Gastroesophageal sphincter (tissue), 3 donors: ENCODE measurements around the gene ECHS1.

ENCODE experiments used
- EP300 ChIP-seq: sonication (generic); formaldehyde crosslinking; IDR thresholded peaks from one replicate; pipeline ENCODE4 v1.6.1; 2017; ENCODE audit warnings: antibody characterized with exemption, mild to moderate bottlenecking
- POLR2A ChIP-seq, 2 donors: fragments of 450-650 bp; IDR thresholded peaks; one replicate each; pipeline ENCODE4 v1.6.1; 2017; ENCODE audit warnings: antibody characterized with exemption in 2 of 2, mild to moderate bottlenecking in 2 of 2, moderate library complexity in 1 of 2
- POLR2AphosphoS5 ChIP-seq: sonication (generic); formaldehyde crosslinking; IDR thresholded peaks from one replicate; pipeline ENCODE4 v1.6.1; 2017; ENCODE audit warnings: antibody characterized with exemption
- TF ChIP-seq, protein P1 (sequence below), 4 experiments: fragments of 200-600 bp in 2 of 4; fragments of 450-650 bp in 2 of 4; sonication (generic) in 1 of 4; IDR thresholded peaks; one replicate each; pipeline ENCODE4 v1.5.1; 2017 to 2019; ENCODE audit warnings: antibody characterized with exemption in 4 of 4, mild to moderate bottlenecking in 2 of 4, moderate library complexity in 2 of 4

DNA sequence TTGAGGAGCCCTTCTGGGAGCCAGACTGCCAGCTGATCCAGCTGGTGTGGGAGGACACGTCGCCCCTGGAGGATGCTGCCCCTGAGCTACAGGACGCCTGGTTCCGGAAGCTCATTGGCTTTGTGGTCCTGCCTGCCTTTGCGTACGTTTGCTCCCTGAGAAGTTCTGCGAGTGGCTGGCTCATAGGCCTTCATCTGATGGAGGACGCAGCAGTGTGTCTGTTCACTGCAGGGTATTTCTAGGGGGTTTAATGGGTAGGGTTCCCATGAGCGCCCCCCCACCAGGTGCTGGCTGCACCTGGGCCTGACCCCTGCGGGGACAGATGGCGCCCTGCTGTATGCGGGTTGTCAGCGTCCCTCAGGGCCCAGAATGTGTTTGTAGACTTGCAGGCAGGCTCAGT lies 10.9 kb upstream of the ECHS1 start:
- TF ChIP-seq, protein P1, sequence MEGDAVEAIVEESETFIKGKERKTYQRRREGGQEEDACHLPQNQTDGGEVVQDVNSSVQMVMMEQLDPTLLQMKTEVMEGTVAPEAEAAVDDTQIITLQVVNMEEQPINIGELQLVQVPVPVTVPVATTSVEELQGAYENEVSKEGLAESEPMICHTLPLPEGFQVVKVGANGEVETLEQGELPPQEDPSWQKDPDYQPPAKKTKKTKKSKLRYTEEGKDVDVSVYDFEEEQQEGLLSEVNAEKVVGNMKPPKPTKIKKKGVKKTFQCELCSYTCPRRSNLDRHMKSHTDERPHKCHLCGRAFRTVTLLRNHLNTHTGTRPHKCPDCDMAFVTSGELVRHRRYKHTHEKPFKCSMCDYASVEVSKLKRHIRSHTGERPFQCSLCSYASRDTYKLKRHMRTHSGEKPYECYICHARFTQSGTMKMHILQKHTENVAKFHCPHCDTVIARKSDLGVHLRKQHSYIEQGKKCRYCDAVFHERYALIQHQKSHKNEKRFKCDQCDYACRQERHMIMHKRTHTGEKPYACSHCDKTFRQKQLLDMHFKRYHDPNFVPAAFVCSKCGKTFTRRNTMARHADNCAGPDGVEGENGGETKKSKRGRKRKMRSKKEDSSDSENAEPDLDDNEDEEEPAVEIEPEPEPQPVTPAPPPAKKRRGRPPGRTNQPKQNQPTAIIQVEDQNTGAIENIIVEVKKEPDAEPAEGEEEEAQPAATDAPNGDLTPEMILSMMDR (IDR thresholded peaks at IDR 0.05): no peak
- TF ChIP-seq POLR2A (IDR thresholded peaks at IDR 0.05) (no peak), POLR2AphosphoS5 (no peak), EP300 (no peak)
